GM19452 (cell line): ENCODE measurements around the gene GAB4.
"Not testable (repeated sequence)": the region's sequence is repeated elsewhere in the genome, so short reads cannot be mapped to it uniquely, and the experiment has no call there.

Experiments
- ATAC-seq: cut with Tn5 transposase; IDR thresholded peaks from one replicate; pipeline ENCODE4 v1.9.1; 2021; ENCODE audit not compliant: unreplicated experiment

GAB4 gene

GRCh38 chr22:16959345-16959930, 48.6 kb downstream of the GAB4 start:
- ATAC-seq = no peak

- no peak for ATAC-seq
These were observed 49.5 kb downstream of the GAB4 start for GRCh38 chr22:16958475-16958874.

GRCh38 chr22:16957781-16958180, 50.2 kb downstream of the GAB4 start:
- no peak for ATAC-seq

- ATAC-seq = no peak
These were observed 51.7 kb downstream of the GAB4 start for GRCh38 chr22:16956290-16956689.

- no peak for ATAC-seq
These were observed 52.3 kb downstream of the GAB4 start for GRCh38 chr22:16955678-16956210.

GRCh38 chr22:16955081-16955480, 52.9 kb downstream of the GAB4 start:
- no peak for ATAC-seq

GRCh38 chr22:16954060-16954403, 54.0 kb downstream of the GAB4 start:
- ATAC-seq = no peak

- no peak for ATAC-seq
These were observed 54.6 kb downstream of the GAB4 start for GRCh38 chr22:16953206-16954059.

- no peak for ATAC-seq
These were observed 58.5 kb downstream of the GAB4 start for GRCh38 chr22:16949561-16949960.

- no peak for ATAC-seq
These were observed 70.2 kb downstream of the GAB4 start for GRCh38 chr22:16937811-16938210.

GRCh38 chr22:16937209-16937608, 70.8 kb downstream of the GAB4 start:
- ATAC-seq = not testable (repeated sequence)

- no peak for ATAC-seq
These were observed 71.4 kb downstream of the GAB4 start for GRCh38 chr22:16936625-16937024.

- ATAC-seq = no peak
These were observed 72.8 kb downstream of the GAB4 start for GRCh38 chr22:16935209-16935608.

- no peak for ATAC-seq
These were observed 74.4 kb downstream of the GAB4 start for GRCh38 chr22:16933291-16934282.

GRCh38 chr22:16932577-16932976, 75.4 kb downstream of the GAB4 start:
- no peak for ATAC-seq

GRCh38 chr22:16925407-16925966, 82.5 kb downstream of the GAB4 start:
- ATAC-seq = no peak

- ATAC-seq = no peak
These were observed 85.3 kb downstream of the GAB4 start for GRCh38 chr22:16922706-16923105.

- ATAC-seq = no peak
These were observed 85.9 kb downstream of the GAB4 start for GRCh38 chr22:16922076-16922475.

GRCh38 chr22:16917144-16918003, 90.6 kb downstream of the GAB4 start:
- ATAC-seq = no peak

GRCh38 chr22:16915701-16916100, 92.3 kb downstream of the GAB4 start:
- ATAC-seq = no peak
